ENCODE measurements around the gene HAPLN2. TPM values are rescaled to one million over a fixed set of nuclear protein-coding genes. Genes with fewer than 3 reads are reported as not detected.

HAPLN2 gene
- total RNA-seq, 2 donors from 2014 or later: 6.1 to 10.2 TPM

DNA sequence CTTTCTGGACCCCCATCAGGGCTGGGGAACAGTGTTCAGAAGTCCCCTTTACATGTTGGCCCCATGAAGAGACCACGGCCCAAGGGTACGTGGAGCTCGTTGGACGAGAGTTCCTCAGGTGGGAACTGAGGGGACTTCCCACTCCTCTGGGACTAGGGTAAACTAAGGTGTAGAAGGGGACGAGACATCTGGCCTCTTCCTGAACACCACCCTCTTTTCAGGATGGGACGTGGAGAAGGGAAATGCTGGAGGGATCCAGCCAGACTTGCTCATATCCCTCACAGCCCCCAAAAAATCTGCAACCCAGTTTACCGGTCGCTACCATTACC, 25.6 kb upstream of the HAPLN2 start:
- 80% methylated on average over 8 of the region's 8 CpGs for WGBS
- Histone ChIP-seq H3K36me3 (no peaks in the 10 kb centered on the region), H3K4me1 (replicated peaks) (peaks cover 2% of the 10 kb centered on the region), H3K9me3 (no peaks in the 10 kb centered on the region), H3K27me3 (replicated peaks; ENCODE audit: insufficient read depth) (no peaks in the 10 kb centered on the region), H3K4me3 (no peak overlapping the region), H3K27ac (no peak overlapping the region)
- DNase-seq (ENCODE audit: low spot score): no peak
- TF ChIP-seq POLR2A (IDR thresholded peaks at IDR 0.05): no peak
- TF ChIP-seq CTCF (IDR thresholded peaks at IDR 0.05): no peak
- no peak for TF ChIP-seq POLR2AphosphoS5 (IDR thresholded peaks at IDR 0.05)
- intact Hi-C loops (cut with DNase I): no loop called here

- Histone ChIP-seq H3K4me1 (replicated peaks) (peaks cover 2% of the 10 kb centered on the region), H3K9me3 (no peaks in the 10 kb centered on the region), H3K27me3 (replicated peaks; ENCODE audit: insufficient read depth) (no peaks in the 10 kb centered on the region), H3K4me3 (no peak overlapping the region), H3K27ac (no peak overlapping the region), H3K36me3 (no peaks in the 10 kb centered on the region)
- TF ChIP-seq POLR2A (IDR thresholded peaks at IDR 0.05) (no peak), CTCF (IDR thresholded peaks at IDR 0.05) (no peak), POLR2AphosphoS5 (IDR thresholded peaks at IDR 0.05) (no peak)
- intact Hi-C loops (cut with DNase I): no loop called here
- DNase-seq (ENCODE audit: low spot score): no peak
- WGBS: 75% methylated on average over 3 of the region's 3 CpGs
Observed at GRCh38 chr1:156594190-156594589, 25.0 kb upstream of the HAPLN2 start.

DNA sequence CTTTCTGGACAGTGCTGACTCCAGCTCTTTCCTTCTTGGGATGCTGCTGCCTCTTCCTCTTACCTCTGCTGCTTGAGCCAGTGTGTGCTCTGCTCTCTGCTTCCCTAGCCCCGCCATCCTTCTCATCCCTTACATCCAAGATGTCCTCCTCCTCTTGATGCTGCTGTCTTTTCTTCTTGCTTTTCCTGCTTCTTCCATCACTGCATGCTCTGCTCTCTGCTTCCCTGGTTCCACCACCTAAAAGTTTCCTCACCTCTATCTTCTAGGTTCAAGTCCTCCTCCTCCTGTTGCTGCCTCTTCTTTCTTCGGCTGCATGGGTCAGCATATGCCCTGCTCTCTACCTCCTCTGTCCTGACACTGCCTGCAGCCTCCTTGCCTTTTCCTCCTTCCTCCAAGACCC, 24.2 kb upstream of the HAPLN2 start:
- no peak for TF ChIP-seq CTCF (IDR thresholded peaks at IDR 0.05)
- TF ChIP-seq POLR2A (IDR thresholded peaks at IDR 0.05): no peak
- TF ChIP-seq POLR2AphosphoS5 (IDR thresholded peaks at IDR 0.05): no peak
- Histone ChIP-seq H3K4me1 (replicated peaks) (peaks cover 2% of the 10 kb centered on the region), H3K27ac (no peak overlapping the region), H3K4me3 (no peak overlapping the region), H3K36me3 (no peaks in the 10 kb centered on the region), H3K27me3 (replicated peaks; ENCODE audit: insufficient read depth) (no peaks in the 10 kb centered on the region), H3K9me3 (no peaks in the 10 kb centered on the region)
- 89% methylated on average over 2 of the region's 2 CpGs for WGBS
- intact Hi-C loops (cut with DNase I): no loop called here
- DNase-seq (ENCODE audit: low spot score): no peak

GRCh38 chr1:156596426-156596825, 22.8 kb upstream of the HAPLN2 start:
- no peaks in the 10 kb centered on the region for H3K9me3 ChIP-seq
- no peak overlapping the region for H3K4me3 ChIP-seq
- no peak for TF ChIP-seq POLR2AphosphoS5 (IDR thresholded peaks at IDR 0.05)
- no peak for TF ChIP-seq CTCF (IDR thresholded peaks at IDR 0.05)
- TF ChIP-seq POLR2A (IDR thresholded peaks at IDR 0.05): no peak
- no peaks in the 10 kb centered on the region for H3K4me1 ChIP-seq (replicated peaks)
- no peaks in the 10 kb centered on the region for H3K27me3 ChIP-seq (replicated peaks; ENCODE audit: insufficient read depth)
- DNase-seq (ENCODE audit: low spot score): no peak
- no peaks in the 10 kb centered on the region for H3K36me3 ChIP-seq
- H3K27ac ChIP-seq: no peak overlapping the region
- intact Hi-C loops (cut with DNase I): no loop called here
- WGBS: 74% methylated on average over 3 of the region's 3 CpGs

GRCh38 chr1:156598125-156598524, 21.1 kb upstream of the HAPLN2 start:
- TF ChIP-seq POLR2AphosphoS5 (IDR thresholded peaks at IDR 0.05): no peak
- TF ChIP-seq CTCF (IDR thresholded peaks at IDR 0.05): no peak
- no peak for TF ChIP-seq POLR2A (IDR thresholded peaks at IDR 0.05)
- H3K27ac ChIP-seq: no peak overlapping the region
- no peak overlapping the region for H3K4me3 ChIP-seq
- H3K9me3 ChIP-seq: no peaks in the 10 kb centered on the region
- no peak for DNase-seq (ENCODE audit: low spot score)
- no peaks in the 10 kb centered on the region for H3K27me3 ChIP-seq (replicated peaks; ENCODE audit: insufficient read depth)
- H3K36me3 ChIP-seq: no peaks in the 10 kb centered on the region
- 93% methylated on average over 5 of the region's 5 CpGs for WGBS
- H3K4me1 ChIP-seq (replicated peaks): no peaks in the 10 kb centered on the region
- intact Hi-C loops (cut with DNase I): no loop called here

Measured in prostate gland (tissue), 2 donors.